ENCODE measurements around the gene KHDC4.

Gene KHDC4

DNA sequence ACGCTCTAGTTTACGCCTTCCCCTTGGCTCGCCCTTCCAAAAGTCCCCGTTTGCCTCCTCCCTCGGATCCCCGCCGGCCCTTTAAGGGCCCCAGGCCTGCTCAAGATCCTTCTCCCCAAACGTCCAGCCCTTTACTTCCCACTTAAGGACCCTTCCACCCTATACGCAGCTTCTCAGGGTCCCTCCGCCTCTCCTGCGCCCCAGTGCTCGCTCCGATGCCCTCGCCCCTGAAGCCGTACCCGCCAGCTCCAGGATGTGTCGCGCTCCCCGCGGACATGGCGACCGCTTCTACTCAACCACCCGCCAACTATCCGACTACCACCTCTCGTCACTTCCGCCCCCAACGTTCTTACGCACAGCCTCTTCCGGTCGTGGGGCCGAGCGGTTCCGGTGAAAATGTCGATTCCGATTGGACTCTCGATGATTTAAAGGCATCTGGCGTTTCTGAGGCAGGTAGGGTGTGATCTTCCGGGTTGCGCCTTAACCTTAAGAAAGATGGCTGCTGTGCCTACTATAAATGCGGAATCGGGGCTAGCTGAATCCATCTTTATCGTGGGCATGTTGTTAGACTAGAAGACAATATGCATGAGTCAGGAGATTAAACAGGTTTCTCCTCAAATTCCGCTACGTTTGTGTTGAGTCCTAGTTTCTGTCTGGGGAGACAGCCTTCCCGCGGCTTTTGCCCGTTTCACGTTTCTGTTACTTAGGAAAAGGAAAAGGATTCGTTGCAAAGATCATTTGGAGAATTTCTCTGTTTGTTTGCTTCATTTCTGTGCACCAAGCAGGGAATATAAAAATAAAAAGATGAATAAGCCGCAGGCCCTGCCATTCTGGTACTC is at the start of gene KHDC4 (continued):
- peak; percentile 83; the same call in 1 of the 2 replicates for TF ChIP-seq ZBTB7A (tag by site-specific recombination; IDR thresholded peaks at IDR 0.05; ENCODE audit: low read depth)
- no peak for TF ChIP-seq ZNF404 (tag by site-specific recombination; IDR thresholded peaks at IDR 0.05)
- no peak for TF ChIP-seq ZNF626 (tag by site-specific recombination; IDR thresholded peaks at IDR 0.05)
- no peak for TF ChIP-seq ZNF530 (tag by site-specific recombination; IDR thresholded peaks at IDR 0.05; ENCODE audit: low read depth)
- TF ChIP-seq ZNF596 (tag by site-specific recombination; IDR thresholded peaks at IDR 0.05) = no peak
- TF ChIP-seq ZNF837 (tag by site-specific recombination; IDR thresholded peaks at IDR 0.05) = no peak
- TF ChIP-seq PRDM10 (tag by site-specific recombination; IDR thresholded peaks at IDR 0.05) = 0 out of 2 replicates have a peak, but pooled peaks have one; percentile 17
- TF ChIP-seq ZNF121 (tag by site-specific recombination; IDR thresholded peaks at IDR 0.05) = no peak
- no peak for TF ChIP-seq ZNF658 (tag by site-specific recombination; IDR thresholded peaks at IDR 0.05)
- TF ChIP-seq ZNF776 (tag by site-specific recombination; IDR thresholded peaks at IDR 0.05; ENCODE audit: borderline replicate concordance) = no peak
- TF ChIP-seq ZNF549 (tag by site-specific recombination; IDR thresholded peaks at IDR 0.05) = no peak
- TF ChIP-seq ZFP69B (tag by site-specific recombination; IDR thresholded peaks at IDR 0.05) = peak; percentile 72; the same call in 1 of the 2 replicates
- TF ChIP-seq TSHZ1 (tag by site-specific recombination; IDR thresholded peaks at IDR 0.05; ENCODE audit: borderline replicate concordance) = no peak
- no peak for TF ChIP-seq ZNF791 (tag by site-specific recombination; IDR thresholded peaks at IDR 0.05)
- no peak for TF ChIP-seq ZNF514 (tag by site-specific recombination; IDR thresholded peaks at IDR 0.05)
- no peak for TF ChIP-seq FEZF1 (tag by site-specific recombination; IDR thresholded peaks at IDR 0.05)
- no peak for TF ChIP-seq ZNF366 (tag by site-specific recombination; conservative IDR thresholded peaks at IDR 0.05)
- TF ChIP-seq ZBTB1 (tag by site-specific recombination; IDR thresholded peaks at IDR 0.05) = peak; percentile 11; the same call in 1 of the 2 replicates
- TF ChIP-seq ZNF266 (tag by site-specific recombination; IDR thresholded peaks at IDR 0.05; ENCODE audit: low read depth) = no peak
- TF ChIP-seq PRDM6 (tag by site-specific recombination; IDR thresholded peaks at IDR 0.05) = no peak
- no peak for TF ChIP-seq ZNF221 (tag by site-specific recombination; IDR thresholded peaks at IDR 0.05; ENCODE audit: borderline replicate concordance)
- peak; percentile 91 for TF ChIP-seq ZBTB26 (tag by site-specific recombination; optimal IDR thresholded peaks at IDR 0.05)
- peak; percentile 15; the same call in 1 of the 2 replicates for TF ChIP-seq ZNF146 (tag by site-specific recombination; IDR thresholded peaks at IDR 0.05)
- TF ChIP-seq, protein P1, sequence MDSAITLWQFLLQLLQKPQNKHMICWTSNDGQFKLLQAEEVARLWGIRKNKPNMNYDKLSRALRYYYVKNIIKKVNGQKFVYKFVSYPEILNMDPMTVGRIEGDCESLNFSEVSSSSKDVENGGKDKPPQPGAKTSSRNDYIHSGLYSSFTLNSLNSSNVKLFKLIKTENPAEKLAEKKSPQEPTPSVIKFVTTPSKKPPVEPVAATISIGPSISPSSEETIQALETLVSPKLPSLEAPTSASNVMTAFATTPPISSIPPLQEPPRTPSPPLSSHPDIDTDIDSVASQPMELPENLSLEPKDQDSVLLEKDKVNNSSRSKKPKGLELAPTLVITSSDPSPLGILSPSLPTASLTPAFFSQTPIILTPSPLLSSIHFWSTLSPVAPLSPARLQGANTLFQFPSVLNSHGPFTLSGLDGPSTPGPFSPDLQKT (IDR thresholded peaks at IDR 0.05; ENCODE audit: borderline replicate concordance, low read depth, low read length) = peak; percentile 29; the same call in 1 of the 2 replicates
- no peak for TF ChIP-seq ZNF558 (tag by site-specific recombination; IDR thresholded peaks at IDR 0.05)
- TF ChIP-seq ZFP37 (tag by site-specific recombination; IDR thresholded peaks at IDR 0.05) = no peak

All from HEK293 (cell line).